PC-9 (cell line): Measurements from ENCODE around the gene IFT57.

Experiments used
- EZH2 ChIP-seq: fragments of 200-600 bp; sonication (generic); IDR thresholded peaks from 2 replicates; pipeline ENCODE4 v1.8.0; 2017; ENCODE audit warnings: antibody characterized with exemption, low read depth
- TF ChIP-seq, protein P1 (sequence below): fragments of 200-600 bp; sonication (generic); conservative IDR thresholded peaks from 2 replicates; pipeline ENCODE4 v1.6.1; 2017; ENCODE audit warnings: mixed run types, antibody characterized with exemption, mild to moderate bottlenecking, moderate library complexity

DNA sequence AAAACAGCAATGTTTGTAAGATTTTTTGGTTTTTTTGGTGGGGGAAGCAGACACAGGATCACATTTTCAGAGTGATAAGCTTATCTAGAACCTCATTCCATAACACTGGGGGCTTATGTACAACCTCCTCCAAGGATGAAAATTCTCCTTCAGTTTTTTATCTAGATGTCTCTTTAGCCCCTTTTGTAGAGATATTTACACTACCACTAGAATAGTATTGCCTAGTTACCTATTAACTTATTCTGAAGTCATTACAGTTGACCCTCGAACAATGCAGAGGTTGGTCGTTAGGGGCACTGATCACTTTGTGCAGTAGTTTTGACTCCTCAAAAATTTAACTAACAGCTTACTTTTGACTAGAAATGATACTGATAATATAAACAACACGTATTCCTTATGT lies 32.8 kb downstream of the IFT57 start:
- TF ChIP-seq, protein P1, sequence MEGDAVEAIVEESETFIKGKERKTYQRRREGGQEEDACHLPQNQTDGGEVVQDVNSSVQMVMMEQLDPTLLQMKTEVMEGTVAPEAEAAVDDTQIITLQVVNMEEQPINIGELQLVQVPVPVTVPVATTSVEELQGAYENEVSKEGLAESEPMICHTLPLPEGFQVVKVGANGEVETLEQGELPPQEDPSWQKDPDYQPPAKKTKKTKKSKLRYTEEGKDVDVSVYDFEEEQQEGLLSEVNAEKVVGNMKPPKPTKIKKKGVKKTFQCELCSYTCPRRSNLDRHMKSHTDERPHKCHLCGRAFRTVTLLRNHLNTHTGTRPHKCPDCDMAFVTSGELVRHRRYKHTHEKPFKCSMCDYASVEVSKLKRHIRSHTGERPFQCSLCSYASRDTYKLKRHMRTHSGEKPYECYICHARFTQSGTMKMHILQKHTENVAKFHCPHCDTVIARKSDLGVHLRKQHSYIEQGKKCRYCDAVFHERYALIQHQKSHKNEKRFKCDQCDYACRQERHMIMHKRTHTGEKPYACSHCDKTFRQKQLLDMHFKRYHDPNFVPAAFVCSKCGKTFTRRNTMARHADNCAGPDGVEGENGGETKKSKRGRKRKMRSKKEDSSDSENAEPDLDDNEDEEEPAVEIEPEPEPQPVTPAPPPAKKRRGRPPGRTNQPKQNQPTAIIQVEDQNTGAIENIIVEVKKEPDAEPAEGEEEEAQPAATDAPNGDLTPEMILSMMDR = no peak
- no peak for TF ChIP-seq EZH2
